CD4-positive, alpha-beta T cell treated with Interleukin-4 for 1 hour (primary cell): ENCODE data around the gene TREML4.
"Not testable (repeated sequence)": the region's sequence is repeated elsewhere in the genome, so short reads cannot be mapped to it uniquely, and the experiment has no call there.

Experiments
- DNase-seq, 2 donors: peaks; one replicate each; pipeline ENCODE4 v3.0.0-alpha.2; 2020 to 2022

TREML4 gene, protein sequence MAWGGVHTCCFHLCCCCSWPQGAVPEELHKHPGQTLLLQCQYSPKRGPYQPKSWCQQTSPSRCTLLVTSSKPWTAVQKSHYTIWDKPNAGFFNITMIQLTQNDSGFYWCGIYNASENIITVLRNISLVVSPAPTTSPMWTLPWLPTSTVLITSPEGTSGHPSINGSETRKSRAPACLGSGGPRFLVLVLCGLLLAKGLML

DNA sequence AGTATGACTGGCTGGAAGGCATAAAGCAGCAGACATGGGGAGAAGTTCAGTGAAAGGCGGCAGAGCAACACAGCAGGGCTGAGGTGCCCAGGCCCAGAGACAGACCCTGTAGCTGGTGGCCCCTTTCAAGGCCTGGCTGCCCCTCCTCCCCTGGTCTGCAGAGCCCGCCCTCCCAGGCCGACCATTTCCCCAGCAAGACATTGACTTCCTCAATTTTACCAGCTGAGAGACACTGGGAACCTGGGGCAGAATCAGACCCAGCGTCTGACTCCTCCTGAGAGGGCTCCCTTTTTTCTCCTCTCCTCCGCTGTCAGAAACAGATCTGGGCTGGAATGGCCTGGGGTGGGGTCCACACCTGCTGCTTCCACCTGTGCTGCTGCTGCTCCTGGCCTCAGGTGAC, at the start of gene TREML4:
Gene TREML4, plus strand, starts transcription at position 254 of the 400 bp plus-strand sequence. Its CDS starts 79 bp downstream, at position 333.
- no peak for DNase-seq

DNA sequence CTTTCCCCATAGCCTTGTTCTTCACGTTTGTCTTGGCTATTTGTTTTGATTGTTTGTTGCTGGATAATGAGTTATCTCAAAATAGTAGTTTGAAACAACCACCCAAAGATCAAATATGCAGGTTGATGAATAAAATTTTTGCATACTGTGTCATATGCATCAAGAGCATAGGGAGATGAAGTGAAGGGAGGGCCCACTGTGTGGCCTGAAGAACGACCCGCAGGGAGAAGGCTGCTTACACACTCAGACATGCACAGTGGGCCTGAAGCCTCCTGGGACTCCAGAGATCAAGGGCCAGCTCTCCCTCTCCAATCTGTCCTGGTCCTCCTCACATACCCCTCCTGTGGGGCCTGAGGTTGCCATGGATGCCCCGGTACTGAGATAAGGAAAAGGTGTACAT, 49.0 kb upstream of the TREML4 start:
- no peak for DNase-seq

DNA sequence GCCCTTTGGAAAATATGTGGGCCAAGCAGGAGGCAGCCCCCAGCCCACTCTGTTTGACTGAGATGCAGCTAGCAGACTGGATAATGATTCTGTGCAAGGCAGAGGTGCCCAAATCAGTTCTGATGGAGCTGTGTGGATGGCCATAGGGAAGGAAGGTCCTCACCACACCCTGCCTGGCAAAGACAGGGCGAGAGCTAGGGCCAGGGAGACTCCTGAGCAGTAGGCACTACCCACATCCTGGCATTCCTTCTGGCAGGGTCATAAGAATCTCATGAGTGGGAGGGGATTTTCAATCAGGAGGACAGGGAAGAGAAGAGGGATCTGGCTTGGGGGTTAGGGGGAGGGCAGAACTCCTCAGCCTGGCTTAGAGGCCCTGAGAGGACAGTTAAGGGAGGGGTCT, 46.6 kb upstream of the TREML4 start:
- DNase-seq: no peak

DNA sequence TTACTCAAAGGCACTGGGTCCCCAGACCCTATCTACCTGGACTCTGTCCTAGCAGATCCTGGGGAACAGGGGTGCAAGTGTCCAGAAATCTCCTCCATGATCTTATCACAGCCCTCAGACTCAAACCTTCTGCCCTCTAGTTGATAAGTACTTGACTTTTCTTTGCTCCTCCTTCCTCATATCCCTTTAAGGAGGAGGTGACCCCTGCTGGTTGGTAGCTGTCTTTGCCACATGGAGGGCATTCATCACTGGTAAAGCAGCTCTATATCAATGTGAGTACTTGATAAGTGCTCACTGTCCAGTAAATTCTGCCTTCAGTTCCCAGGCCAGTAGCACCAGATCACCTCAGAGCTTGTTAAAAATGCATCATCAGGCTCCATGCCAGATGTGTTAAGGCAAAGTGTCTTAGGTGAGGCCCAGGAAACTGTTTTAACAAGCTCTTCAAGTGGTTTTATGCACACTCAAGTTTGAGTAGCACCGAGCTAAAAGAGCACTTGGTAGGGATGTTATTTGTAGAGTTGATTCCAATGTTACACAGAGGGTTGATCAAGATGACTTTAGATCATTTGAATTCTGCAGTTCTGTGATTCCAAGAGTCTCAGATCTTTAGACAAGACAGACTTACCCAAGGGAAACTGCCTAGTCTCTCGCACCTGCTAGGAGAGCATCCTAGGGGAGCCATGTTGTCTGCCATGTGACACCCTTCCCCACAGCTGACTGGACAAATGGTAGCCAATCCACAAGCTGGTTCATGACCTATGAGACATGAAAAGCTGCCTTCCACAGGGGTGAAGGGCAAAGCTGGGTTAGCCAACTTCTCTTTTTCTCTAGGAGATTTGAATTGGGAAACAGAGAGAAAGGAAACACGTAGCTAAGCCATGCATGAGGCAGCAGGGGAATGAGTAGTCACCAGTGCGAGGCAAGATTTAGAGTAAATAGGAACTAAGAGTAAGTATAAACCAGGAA, 45.8 kb upstream of the TREML4 start:
- DNase-seq: peak; percentile 70 to 73

DNA sequence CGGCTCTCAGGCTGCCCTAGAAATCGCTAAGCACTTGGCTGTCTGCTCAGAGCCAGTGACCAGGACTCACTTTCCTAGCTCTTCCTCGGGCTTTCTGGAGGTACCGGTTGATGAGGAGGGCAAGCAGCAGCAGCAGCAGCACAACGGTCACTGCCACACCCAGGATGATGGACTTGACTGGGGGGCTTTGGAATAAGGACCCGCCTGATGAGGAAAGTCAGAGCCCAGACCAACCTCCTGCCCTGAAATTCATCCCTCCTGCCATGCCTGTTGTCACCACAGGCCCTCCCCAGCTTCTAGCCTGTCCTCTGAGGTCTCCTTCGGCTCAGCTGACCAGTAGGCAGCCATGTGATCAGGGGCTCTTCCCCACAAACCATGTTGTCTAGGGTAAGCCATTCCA, 43.4 kb upstream of the TREML4 start:
- DNase-seq: no peak

DNA sequence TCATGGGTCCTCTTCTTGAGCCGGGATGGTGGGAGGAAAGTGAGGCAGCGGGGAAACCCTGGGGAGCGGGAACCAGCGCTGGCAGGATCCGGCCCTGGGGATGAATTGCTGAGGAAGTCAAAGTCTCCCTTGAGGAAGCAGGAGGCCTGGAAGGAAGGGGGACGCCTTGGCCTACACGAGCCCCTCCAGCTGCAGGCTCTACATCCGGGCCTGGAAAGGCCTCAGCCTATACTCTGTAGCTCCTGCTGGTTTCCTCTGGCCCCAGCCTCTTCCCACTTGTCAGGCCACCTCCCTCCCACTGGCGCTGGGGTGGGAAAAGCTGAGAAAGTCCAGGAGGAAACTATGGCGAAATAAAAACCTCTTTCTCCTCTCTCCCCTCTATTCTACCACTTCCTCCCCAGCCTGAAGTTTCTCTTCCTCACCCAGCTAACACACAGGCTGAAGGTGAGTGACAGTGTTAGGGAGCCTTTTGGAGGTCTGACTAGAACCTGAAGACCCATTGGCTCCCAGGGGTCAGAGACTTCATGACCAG, 42.1 kb upstream of the TREML4 start:
- DNase-seq: no peak

DNA sequence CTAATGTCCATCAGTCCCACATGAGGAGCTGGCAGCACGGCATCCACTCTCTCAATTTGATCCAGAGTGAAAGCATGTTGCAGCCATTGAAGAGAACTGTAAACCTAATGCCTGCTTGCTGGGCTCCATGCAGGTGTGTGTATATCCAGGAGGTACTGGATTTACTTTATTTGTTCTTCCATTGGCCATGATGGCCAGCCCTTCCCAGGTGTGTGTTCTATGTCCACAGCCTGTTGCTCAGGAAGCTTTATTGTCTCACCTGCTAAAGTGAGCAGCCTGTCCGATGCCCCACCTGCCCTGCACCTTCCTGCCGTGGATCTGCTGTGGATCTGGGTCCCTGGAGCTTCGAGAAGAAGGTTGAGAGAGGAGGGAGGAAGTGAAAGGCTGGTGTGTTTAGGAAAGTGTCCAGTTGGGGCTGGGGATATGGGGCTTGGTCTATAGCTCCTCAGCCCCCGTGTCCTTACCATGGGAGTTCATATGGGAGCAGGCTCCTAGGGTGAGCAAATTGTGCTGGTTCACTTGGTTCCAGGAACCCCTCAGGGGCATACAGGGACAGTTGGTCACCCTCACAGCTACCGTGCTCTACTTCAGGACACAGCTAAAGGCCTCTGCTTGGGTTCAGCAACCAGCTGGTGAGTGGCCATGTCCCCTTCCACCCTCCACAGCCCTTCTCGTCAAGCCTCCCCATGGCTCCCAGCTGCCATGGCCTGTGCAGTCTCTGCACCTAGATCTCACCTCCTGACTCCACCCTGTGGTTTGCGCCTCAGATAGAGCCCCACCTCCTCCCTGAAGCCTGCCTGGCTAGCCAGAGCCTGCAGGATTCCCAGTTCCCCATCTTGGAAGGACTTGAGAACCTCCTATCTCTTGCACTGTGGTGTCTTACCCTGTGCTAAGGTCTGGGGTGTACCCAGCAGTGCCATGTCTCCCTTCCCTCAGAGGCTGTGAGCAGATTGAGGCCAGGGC, 39.9 kb upstream of the TREML4 start:
- DNase-seq: no peak

DNA sequence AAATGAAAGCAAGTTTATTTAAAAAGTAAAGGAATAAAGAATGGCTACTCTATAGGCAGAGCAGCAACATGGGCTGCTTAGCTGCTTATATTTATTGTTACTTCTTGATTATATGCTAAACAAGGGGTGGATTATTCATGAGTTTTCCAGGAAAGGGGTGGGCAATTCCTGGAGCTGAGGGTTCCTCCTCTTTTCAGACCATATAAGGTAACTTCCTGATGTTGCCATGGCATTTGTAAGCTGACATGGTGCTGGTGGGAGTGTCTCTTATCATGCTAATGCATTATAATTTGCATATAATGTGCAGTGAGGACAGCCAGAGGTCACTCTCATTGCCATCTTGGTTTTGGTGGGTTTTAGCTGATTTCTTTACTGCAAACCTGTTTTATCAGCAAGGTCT, 39.1 kb upstream of the TREML4 start:
- DNase-seq: not testable (repeated sequence)

DNA sequence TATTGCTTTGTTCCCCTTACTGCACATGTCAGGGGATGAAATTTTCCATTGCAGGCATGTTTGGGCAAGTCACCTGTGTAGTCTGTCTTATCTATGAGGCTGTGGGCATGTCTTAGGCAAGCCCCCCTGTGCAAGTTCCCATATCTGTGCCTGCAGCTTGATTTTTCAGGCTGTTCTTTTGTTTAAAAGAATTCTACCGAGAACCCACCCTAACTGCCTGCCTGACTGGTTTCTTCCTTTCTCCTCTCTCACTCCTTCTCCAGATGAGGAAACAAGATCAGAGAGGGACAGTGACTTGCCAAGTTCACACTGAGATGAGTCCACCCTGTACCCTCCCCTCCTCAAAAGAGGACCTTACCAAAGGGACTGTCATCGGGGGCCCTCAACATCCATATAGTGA, 38.2 kb upstream of the TREML4 start:
- DNase-seq: no peak

DNA sequence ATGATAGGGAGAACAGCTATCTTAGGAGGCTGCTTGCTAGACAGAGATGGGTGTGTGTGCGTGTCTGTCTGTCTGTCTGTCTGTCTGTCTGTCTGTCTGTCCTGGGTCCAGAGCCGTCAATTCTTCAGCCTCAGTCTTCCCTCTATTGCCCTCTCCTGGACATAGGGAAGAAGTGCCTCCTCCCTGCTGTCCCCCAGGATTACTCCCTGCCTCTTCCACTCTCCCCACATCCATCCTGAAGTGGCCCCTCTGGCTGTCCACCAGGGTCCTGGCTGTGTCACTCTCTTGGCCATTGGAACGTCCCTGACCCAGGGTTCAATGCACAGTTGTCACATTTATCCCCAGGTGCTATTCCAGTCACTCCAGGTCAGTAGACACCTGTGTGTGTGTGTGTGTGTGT, 37.4 kb upstream of the TREML4 start:
- no peak for DNase-seq

DNA sequence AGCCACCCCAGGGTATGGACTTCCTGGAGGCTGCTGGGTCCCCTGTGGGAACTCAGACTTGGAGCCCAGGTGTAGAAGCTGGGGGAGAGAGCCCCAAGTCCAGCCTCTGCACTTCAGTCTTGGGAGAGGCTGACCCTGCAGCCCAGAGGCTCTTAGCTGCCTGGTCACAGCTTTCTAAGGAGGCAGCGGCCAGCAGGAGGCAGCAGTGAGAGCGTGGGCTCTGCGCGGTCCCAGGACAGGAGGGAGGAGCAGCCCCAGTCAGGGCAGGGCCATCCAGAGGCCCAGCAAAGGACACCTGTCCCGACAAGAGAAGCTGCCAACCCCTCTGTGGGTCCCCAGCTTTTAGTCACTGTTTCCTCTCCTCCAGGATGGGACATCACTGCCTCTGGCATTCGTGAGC, 36.6 kb upstream of the TREML4 start:
- peak; percentile 26 to 41 for DNase-seq

DNA sequence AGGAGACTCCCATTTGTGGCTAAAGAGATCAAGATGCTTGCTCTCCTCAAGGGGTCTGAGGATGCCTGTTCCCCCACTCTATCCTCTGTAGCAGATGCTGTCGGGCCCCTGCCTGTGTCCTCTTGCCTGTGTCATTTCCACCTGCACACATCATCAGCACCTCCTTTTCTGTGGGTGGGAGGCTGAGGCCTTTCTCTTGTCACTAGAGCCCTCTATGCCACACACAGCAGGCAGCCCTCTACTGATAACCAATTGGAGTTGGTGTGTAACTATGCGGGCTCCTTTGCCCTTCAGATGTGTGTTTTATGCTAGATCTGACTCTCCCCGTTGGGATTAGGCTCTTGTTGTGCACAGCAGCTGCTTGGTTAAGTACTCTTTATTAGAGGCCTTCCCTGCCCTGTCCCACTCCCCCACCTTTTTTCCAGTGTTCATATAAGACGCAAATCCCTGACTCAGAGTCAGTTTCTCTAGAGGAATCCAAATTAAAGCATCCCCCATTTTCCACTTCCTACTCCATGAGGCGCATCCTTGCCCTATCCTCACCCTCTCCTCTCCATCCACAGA, 34.9 kb upstream of the TREML4 start:
- DNase-seq: no peak

DNA sequence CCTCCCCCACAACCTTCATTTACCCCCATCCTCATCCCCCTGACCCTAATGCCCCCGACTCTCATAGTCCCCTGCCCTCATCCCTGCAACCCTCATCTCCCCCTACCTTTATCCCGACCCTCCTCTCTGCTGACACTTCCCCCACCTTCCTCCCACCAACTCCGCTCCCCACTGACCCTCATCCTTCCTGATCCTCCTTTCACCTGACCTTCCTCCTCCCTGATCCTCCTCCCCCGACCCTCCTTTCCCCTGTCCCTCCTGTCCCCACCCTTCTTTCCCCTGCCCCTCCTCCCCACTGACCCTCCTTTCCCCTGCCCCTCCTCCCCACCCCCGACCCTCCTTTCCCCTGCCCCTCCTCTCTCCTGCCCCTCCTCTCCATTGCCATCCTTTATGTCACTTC, 34.3 kb upstream of the TREML4 start:
- no peak for DNase-seq

DNA sequence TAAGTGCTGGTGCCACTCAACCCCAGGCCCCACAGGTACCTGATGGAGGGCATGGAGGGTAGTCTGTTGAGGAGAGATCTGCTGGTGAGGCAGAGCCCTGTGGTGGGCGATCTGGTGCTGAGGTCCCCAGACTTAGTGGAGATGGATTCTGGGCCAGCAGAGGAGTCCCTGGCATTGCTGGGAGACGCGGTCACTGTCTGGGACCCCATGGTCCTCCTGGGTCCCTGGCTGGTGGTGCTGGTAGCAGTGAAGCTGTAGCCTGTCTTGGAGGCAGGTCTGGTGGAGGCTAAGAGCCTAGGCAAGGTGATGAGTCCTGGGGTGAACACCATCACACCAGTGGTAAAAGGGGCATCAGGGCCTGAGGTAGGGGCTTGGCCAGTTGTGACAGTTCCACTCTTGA, 33.8 kb upstream of the TREML4 start:
- DNase-seq: no peak

DNA sequence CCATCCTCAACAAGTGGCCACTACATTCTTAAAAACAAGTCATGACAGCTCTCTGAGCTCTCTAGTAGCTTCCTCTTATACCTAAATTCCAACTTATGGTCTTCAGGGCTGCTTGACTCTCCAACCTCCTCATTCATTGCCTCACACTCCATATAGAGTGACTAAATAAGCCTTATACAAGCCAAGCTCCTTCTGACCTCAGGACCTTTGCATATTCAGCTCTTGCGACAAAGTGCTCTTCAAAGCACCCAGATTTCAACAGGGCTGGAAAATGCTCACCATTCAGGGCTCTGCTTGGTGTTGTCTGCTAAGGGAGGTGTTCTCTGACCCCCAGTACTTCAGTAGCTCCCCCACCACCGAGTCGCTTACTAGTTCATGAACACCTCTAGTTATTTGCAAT, 30.9 kb upstream of the TREML4 start:
- DNase-seq: no peak

DNA sequence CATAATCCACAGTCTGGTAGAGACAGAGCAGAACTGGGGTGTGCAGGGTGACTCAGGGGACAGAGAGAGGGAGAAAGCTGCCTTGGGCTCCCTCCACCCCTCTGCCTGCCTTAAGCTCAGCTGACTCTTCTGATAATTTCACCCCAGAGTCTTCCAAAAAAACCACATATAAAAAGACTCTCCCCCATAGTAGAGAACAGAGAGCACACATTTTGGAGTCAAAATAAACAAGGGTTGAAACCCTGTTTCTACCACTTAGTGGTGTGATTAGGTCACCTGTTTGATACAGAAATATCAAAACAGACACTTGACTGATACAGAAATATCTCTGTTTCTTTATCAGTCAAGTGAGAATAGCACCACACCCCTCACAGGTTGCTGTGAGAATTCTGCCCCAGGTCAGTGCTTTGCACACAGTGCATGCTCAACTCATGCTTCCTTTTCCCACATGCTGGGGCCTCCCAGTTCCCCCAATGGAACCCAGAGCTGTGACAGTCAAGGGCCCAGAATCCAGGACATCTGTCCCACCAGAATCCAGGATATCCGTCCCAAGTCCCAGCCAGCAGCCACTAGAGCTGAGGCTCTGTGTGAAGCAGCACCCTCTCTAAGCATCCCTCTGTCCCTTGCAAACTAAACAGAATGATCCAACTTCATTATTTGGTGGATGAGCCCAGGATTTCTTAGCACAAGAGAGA, 28.4 kb upstream of the TREML4 start:
- peak; percentile 33 to 47 for DNase-seq

DNA sequence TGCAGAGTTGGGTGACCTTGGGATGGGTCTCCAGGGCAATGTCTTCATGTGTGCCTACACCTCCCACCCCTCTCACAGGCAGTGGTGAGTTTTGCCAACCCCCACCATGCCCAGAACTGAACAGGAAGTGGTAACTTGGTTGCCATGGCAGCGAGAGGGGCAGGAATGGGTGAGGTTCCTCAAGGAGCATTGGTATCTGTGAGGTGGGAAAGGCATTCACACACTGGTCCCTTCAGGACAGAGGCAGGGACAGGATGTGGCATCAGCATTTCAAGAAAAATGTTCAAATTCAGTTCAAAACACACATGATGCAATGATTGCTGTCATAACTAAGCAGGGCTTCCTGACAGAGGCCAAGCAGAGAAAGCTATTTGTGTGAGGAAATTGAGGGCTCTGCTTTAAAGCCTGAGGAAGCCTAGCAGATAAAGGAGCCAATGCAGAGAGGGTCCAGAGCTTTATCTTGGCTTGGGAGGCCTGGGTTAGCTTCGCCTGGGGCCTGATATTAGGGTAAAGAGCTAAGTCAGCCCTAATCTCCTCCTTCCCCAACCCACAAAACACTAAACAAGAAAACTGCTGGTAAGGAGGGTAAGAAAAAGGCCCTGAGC, 27.8 kb upstream of the TREML4 start:
- peak; percentile 82 for DNase-seq

DNA sequence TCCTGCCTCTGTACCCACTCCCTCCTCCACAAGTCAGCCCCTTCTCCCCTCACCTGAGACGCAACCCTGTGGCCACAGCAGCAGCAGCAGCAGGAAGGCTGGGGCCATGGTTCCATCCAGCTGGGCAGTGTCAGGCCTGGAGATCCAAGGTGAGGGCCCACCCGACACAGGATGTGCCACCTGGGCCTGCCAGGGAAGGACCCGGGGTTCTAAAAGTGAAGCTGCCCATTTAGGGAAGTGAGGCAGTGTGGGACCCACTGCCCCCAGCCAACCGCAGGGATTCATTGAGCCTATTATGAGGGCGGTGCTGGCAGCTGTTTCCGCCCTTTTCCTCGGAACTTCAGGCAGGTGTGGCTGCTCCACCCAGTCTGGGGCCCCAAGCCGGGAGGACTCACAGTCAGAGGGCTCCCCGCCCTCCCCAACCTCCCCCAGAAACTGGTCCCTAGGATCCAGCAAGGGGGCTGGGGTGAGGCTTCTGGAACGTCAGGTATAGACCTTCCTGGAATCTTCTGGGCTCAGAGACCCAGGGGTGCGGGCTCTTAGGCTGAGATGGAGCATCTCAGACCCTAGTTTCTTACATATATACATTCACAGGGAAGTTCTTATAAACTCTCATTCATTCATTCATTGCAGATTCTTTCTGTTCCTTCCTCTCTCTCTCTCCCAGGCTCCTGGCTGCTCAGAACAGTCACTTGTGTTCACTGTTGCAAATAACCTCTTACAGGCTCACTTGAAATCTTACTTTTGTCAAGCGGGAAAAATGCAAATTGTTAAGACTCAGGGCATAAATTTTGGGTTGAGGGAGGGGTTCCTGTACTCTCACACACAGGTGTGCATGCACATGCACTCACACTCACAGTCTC, 27.0 kb upstream of the TREML4 start, which contains the start of gene TREML2:
Gene TREML2, minus strand, starts transcription at position 249 of the 863 bp plus-strand sequence. Its CDS starts 141 bp downstream, at position 108.
- DNase-seq: peak; percentile 68 to 82

DNA sequence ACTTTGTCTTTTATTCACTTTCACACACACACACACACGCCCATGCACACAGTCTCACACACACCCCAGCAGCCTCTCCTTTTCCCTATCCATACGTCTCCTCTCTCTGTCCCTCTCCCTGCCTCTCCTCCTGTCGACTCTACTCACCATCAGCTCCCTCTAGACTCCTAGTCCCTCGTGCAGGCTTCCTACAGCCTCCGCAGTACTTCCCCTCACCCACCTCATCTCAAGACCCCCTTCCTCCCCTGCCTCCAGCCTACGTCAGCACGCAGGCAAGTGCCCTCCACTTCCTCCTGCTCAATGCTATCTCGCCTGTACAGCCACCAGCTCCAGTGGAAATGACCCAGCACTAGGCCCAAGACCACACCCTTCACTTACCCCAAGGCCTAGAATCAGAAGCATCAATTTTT, 26.4 kb upstream of the TREML4 start:
- peak in 1 of 2 donors; percentile 53 for DNase-seq

DNA sequence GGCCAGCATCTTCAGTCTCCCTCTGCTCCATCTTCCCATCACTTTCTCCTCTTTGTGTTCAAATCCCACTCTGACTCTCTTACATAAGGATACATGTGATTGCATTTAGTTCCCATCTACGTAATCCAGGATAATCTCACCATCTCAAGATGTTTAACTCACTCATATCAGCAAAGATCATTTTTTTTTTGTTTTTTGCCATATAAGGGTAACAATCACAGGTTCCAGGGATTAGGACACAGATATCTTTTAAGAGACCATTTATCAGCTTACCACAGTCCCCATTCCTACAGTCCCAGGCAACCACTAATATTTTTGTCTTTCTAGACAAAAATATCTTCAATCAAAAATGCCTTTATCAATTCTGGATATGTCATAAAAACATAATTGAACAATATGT, 24.0 kb upstream of the TREML4 start:
- no peak for DNase-seq
